H1 (cell line): ENCODE data around the gene SKIDA1. TPM values are rescaled to one million over a fixed set of nuclear protein-coding genes. Genes with fewer than 3 reads are reported as not detected.

Experiments
- CTBP2 ChIP-seq: IDR thresholded peaks from 2 replicates; pipeline ENCODE4 v1.7.0; 2011; ENCODE audit warnings: borderline replicate concordance, mild to moderate bottlenecking, moderate library complexity, mixed read lengths, low read length; ENCODE audit not compliant: insufficient read depth, insufficient read length
- KDM4A ChIP-seq: IDR thresholded peaks from one replicate; pipeline ENCODE4 v1.7.1; 2012; ENCODE audit warnings: low read depth, mild to moderate bottlenecking, moderate library complexity, low read length, inconsistent platforms; ENCODE audit not compliant: severe bottlenecking
- MAFK ChIP-seq: IDR thresholded peaks from 2 replicates; pipeline ENCODE4 v1.6.1; 2012; ENCODE audit warnings: low read depth, mild to moderate bottlenecking, improper control_type of control experiment, low read length
- POU5F1 ChIP-seq: IDR thresholded peaks from 2 replicates; pipeline ENCODE4 v1.6.1; 2011; ENCODE audit warnings: low read depth, mild to moderate bottlenecking, low read length, moderate library complexity
- RAD21 ChIP-seq, 2 experiments: IDR thresholded peaks in 1 of 2; conservative IDR thresholded peaks in 1 of 2; 2 replicates each; pipeline ENCODE4 v1.6.1; 2011; ENCODE audit warnings: low read depth in 2 of 2, low read length in 2 of 2, improper control_type of control experiment in 1 of 2, inconsistent platforms in 1 of 2, mild to moderate bottlenecking in 1 of 2, moderate library complexity in 1 of 2
- SAP30 ChIP-seq: fragments of 300-600 bp; sonication (generic); IDR thresholded peaks from 2 replicates; pipeline ENCODE4 v1.7.1; 2012; ENCODE audit warnings: low read length, moderate library complexity, mild to moderate bottlenecking, inconsistent platforms; ENCODE audit not compliant: insufficient read depth, insufficient replicate concordance
- SIN3A ChIP-seq, 2 experiments: IDR thresholded peaks in 1 of 2; conservative IDR thresholded peaks in 1 of 2; 2 replicates each; pipeline ENCODE4 v1.6.1; 2011 to 2012; ENCODE audit warnings: low read length in 2 of 2, improper control_type of control experiment in 1 of 2, low read depth in 1 of 2, mild to moderate bottlenecking in 1 of 2
- TBP ChIP-seq: IDR thresholded peaks from 2 replicates; pipeline ENCODE4 v1.6.1; 2011; ENCODE audit warnings: low read depth, low read length, improper control_type of control experiment
- YY1 ChIP-seq: IDR thresholded peaks from 2 replicates; pipeline ENCODE4 v1.6.1; 2011; ENCODE audit warnings: low read depth, mild to moderate bottlenecking, low read length
- polyA plus RNA-seq, 7 experiments: library from polyadenylated mRNA; depleted of rRNA in 3 of 7; stranded (reverse) in 5 of 7; unstranded in 2 of 7; fragments of >200 nt in 5 of 7; fragments of 200-250 nt in 2 of 7; gene quantifications; 1 replicate in 5 of 7; 2 replicates in 1 of 7; 4 replicates in 1 of 7; pipeline versions ENCODE4 v1.2.1 to v1.2.3, GENCODE V29; 2011 to 2013; ENCODE audit warnings: missing spikeins in 2 of 7, mixed read lengths in 2 of 7
- total RNA-seq: library from RNA; stranded (reverse); fragmentation: NEBNext Ultra II Directional; extraction: Animal tissue kit (Norgen Biotek cat#: 25700); gene quantifications from 2 replicates; pipeline ENCODE4 v1.2.1, GENCODE V29; 2021

SKIDA1 gene
- total and polyA plus RNA-seq, 2 of the 8 experiments (the other 6 are each of a cell fraction or from before 2014, with no cell fraction given): 1.5 to 8.0 TPM

GRCh38 chr10:21534604-21535493 lies 9.4 kb upstream of the SKIDA1 start (continued):
- TF ChIP-seq POU5F1 (no peak), CTBP2 (peak; percentile 49), YY1 (no peak), SAP30 (no peak), RAD21 (IDR thresholded peaks at IDR 0.05 in 1 of 2, conservative IDR thresholded peaks at IDR 0.05 in 1 of 2; ENCODE audit: low read depth in 2 of 2, low read length in 2 of 2) (0 out of 4 replicates have a peak, but pooled peaks of 1 of the 2 experiments have one; percentile 16), KDM4A (peak; percentile 30), MAFK (no peak), TBP (peak; percentile 26; the same call in 1 of the 2 replicates), SIN3A (conservative IDR thresholded peaks at IDR 0.05 in 1 of 2, IDR thresholded peaks at IDR 0.05 in 1 of 2; ENCODE audit: low read depth in 1 of 2, low read length in 2 of 2) (peak in 1 of 2 experiments; percentile 57; a peak in 1 of 4 replicates)
